A549 (cell line): ENCODE measurements around the gene CALM1. TPM values are rescaled to one million over a fixed set of nuclear protein-coding genes. Genes with fewer than 3 reads are reported as not detected.

Experiments used
- ATAC-seq, 2 experiments: fragments of 200-7000 bp in 1 of 2; fragments of >200 bp in 1 of 2; cut with Nextera tagmentation in 1 of 2; cut with Tn5 transposase in 1 of 2; 3 replicates each; pipeline versions ENCODE4 v1.8.0 to v1.9.1; 2018 to 2020; ENCODE audit warnings: mild to moderate bottlenecking in 1 of 2, moderate library complexity in 1 of 2
- CTCF ChIA-PET: fragments of 300-600 bp; sonication (Branson Sonifier 250); formaldehyde crosslinking; extraction: SDS; loops from one replicate; lab custom pipeline; 2021; ENCODE audit warnings: antibody characterized with exemption, inconsistent platforms; lab: Yijun Ruan, JAX
- POLR2A ChIA-PET: fragments of 350-600 bp; formaldehyde crosslinking; extraction: SDS; loops from one replicate; lab custom pipeline; 2021; ENCODE audit warnings: antibody characterized with exemption, inconsistent platforms; lab: Yijun Ruan, JAX
- DNase-seq, 2 experiments: peaks; one replicate each; pipeline versions ENCODE4 v3.0.0 to v3.0.0-alpha.2; 2011 to 2016; ENCODE audit warnings: low read depth in 1 of 2, low spot score in 1 of 2
- FAIRE-seq: peaks from 2 replicates; lab custom pipeline; 2011; peaks lifted over from hg19 to GRCh38; lab: Jason Lieb, UNC
- H3K27ac ChIP-seq, 2 experiments: fragments of >200 bp; sonication (Bioruptor Twin); formaldehyde crosslinking; 3 replicates each; pipeline ENCODE4 v1.5.1; 2016 to 2017
- H3K4me1 ChIP-seq: fragments of >200 bp; sonication (Bioruptor Twin); formaldehyde crosslinking; 3 replicates; pipeline ENCODE4 v1.6.1; 2016
- H3K4me2 ChIP-seq: fragments of >200 bp; sonication (Bioruptor Twin); formaldehyde crosslinking; 3 replicates; pipeline ENCODE4 v1.6.1; 2016
- H3K4me3 ChIP-seq: fragments of >200 bp; sonication (Bioruptor Twin); formaldehyde crosslinking; 3 replicates; pipeline ENCODE4 v1.5.1; 2016
- H3K9me3 ChIP-seq: fragments of >200 bp; sonication (Bioruptor Twin); formaldehyde crosslinking; 3 replicates; pipeline ENCODE4 v1.6.1; 2016
- ATOH8 ChIP-seq: fragments of 250-450 bp; sonication (Bioruptor Pico); IDR thresholded peaks from 2 replicates; pipeline ENCODE4 v1.5.0; 2020; ENCODE audit warnings: low read depth, mild to moderate bottlenecking, moderate library complexity
- BCL3 ChIP-seq: fragments of >200 bp; sonication (Bioruptor Twin); formaldehyde crosslinking; IDR thresholded peaks from 3 replicates; pipeline ENCODE4 v1.6.1; 2016
- BHLHE40 ChIP-seq: IDR thresholded peaks from 2 replicates; pipeline ENCODE4 v1.6.1; 2012; ENCODE audit warnings: low read depth, low read length, inconsistent platforms
- CBX2 ChIP-seq: fragments of 200-600 bp; sonication (generic); IDR thresholded peaks from 2 replicates; pipeline ENCODE4 v1.6.1; 2016; ENCODE audit warnings: low read depth, mild to moderate bottlenecking, borderline replicate concordance
- CHD4 ChIP-seq: fragments of 200-600 bp; sonication (generic); IDR thresholded peaks from 2 replicates; pipeline ENCODE4 v1.6.1; 2016; ENCODE audit warnings: antibody characterized with exemption, mild to moderate bottlenecking, borderline replicate concordance
- CTCF ChIP-seq: fragments of >200 bp; sonication (Bioruptor Twin); formaldehyde crosslinking; IDR thresholded peaks from 3 replicates; pipeline ENCODE4 v1.5.1; 2016
- E2F6 ChIP-seq: IDR thresholded peaks from 2 replicates; pipeline ENCODE4 v1.6.1; 2012; ENCODE audit warnings: low read depth, borderline replicate concordance
- EHF ChIP-seq: fragments of 250-450 bp; sonication (Bioruptor Pico); IDR thresholded peaks from 2 replicates; pipeline ENCODE4 v1.5.0; 2020; ENCODE audit warnings: mild to moderate bottlenecking
- HEYL ChIP-seq: fragments of 250-450 bp; sonication (Bioruptor Pico); IDR thresholded peaks from 2 replicates; pipeline ENCODE4 v1.8.0; 2021; ENCODE audit warnings: mild to moderate bottlenecking, moderate library complexity
- HMGXB4 ChIP-seq: fragments of 250-450 bp; sonication (Bioruptor Pico); IDR thresholded peaks from 2 replicates; pipeline ENCODE4 v1.5.0; 2021; ENCODE audit warnings: mild to moderate bottlenecking, moderate library complexity, borderline replicate concordance
- HOXA7 ChIP-seq: fragments of 250-450 bp; sonication (Bioruptor Pico); IDR thresholded peaks from 2 replicates; pipeline ENCODE4 v1.5.0; 2020; ENCODE audit warnings: mild to moderate bottlenecking, moderate library complexity
- HOXB5 ChIP-seq: fragments of 250-450 bp; sonication (Bioruptor Pico); IDR thresholded peaks from 2 replicates; pipeline ENCODE4 v1.5.0; 2020; ENCODE audit warnings: mild to moderate bottlenecking, moderate library complexity
- JUNB ChIP-seq: fragments of >200 bp; sonication (Bioruptor Twin); formaldehyde crosslinking; IDR thresholded peaks from 2 replicates; pipeline ENCODE4 v1.6.1; 2016
- MAFK ChIP-seq: fragments of 450-650 bp; IDR thresholded peaks from 2 replicates; pipeline ENCODE4 v1.6.1; 2014; ENCODE audit not compliant: partially characterized antibody
- NFE2L2 ChIP-seq: fragments of 150-350 bp; conservative IDR thresholded peaks from 2 replicates; pipeline ENCODE4 v1.6.1; 2014; ENCODE audit warnings: low read length
- PBX3 ChIP-seq: IDR thresholded peaks from 2 replicates; pipeline ENCODE4 v1.6.1; 2012
- RAD21 ChIP-seq, 2 experiments: fragments of >200 bp in 1 of 2; sonication (Bioruptor Twin) in 1 of 2; formaldehyde crosslinking in 1 of 2; IDR thresholded peaks in 1 of 2; conservative IDR thresholded peaks in 1 of 2; 2 replicates in 1 of 2; 3 replicates in 1 of 2; pipeline ENCODE4 v1.6.1; 2012 to 2018; ENCODE audit warnings: inconsistent platforms in 1 of 2
- RFX5 ChIP-seq: fragments of 450-650 bp; IDR thresholded peaks from 2 replicates; pipeline ENCODE4 v1.7.1; 2014; ENCODE audit warnings: antibody characterized with exemption, mild to moderate bottlenecking, moderate library complexity
- RNF2 ChIP-seq: fragments of 200-600 bp; sonication (generic); IDR thresholded peaks from 2 replicates; pipeline ENCODE4 v1.6.1; 2016; ENCODE audit warnings: low read depth, mild to moderate bottlenecking, antibody characterized with exemption, moderate library complexity, borderline replicate concordance
- SMC3 ChIP-seq: fragments of >200 bp; sonication (Bioruptor Twin); formaldehyde crosslinking; IDR thresholded peaks from 3 replicates; pipeline ENCODE4 v1.6.1; 2018; ENCODE audit warnings: inconsistent platforms
- SREBF2 ChIP-seq: fragments of 450-650 bp; IDR thresholded peaks from 2 replicates; pipeline ENCODE4 v1.6.1; 2014; ENCODE audit warnings: mild to moderate bottlenecking, moderate library complexity
- TP53 ChIP-seq: fragments of 250-450 bp; sonication (Bioruptor Pico); IDR thresholded peaks from 2 replicates; pipeline ENCODE4 v1.5.0; 2021; ENCODE audit warnings: mild to moderate bottlenecking, moderate library complexity
- ZC3H11A ChIP-seq: fragments of 450-650 bp; IDR thresholded peaks from 2 replicates; pipeline ENCODE4 v1.6.1; 2014; ENCODE audit warnings: antibody characterized with exemption, mild to moderate bottlenecking
- ZFP36 ChIP-seq: fragments of 450-650 bp; IDR thresholded peaks from 2 replicates; pipeline ENCODE4 v1.6.1; 2014; ENCODE audit warnings: borderline replicate concordance; ENCODE audit not compliant: partially characterized antibody
- ZNF302 ChIP-seq: fragments of 250-450 bp; sonication (Bioruptor Pico); IDR thresholded peaks from 2 replicates; pipeline ENCODE4 v1.9.0; 2021; ENCODE audit warnings: inconsistent platforms, mild to moderate bottlenecking, moderate library complexity
- ZSCAN20 ChIP-seq: fragments of 250-450 bp; sonication (Bioruptor Pico); IDR thresholded peaks from 2 replicates; pipeline ENCODE4 v1.8.0; 2022; ENCODE audit warnings: mild to moderate bottlenecking, moderate library complexity
- WGBS: methylation state at CpG from one replicate; pipeline ENCODE4 v1.1.6; 2017; ENCODE audit errors: missing lambda C conversion rate; 5-methylcytosine and 5-hydroxymethylcytosine counted together
- polyA plus RNA-seq, 4 experiments: library from polyadenylated mRNA; depleted of rRNA in 3 of 4; stranded (reverse); fragments of >200 nt; fragmentation: RNase III in 1 of 4; extraction: RNeasy Plus Mini Kit Qiagen cat#74134 plus additional on column Dnase treatment in 1 of 4; gene quantifications; 2 replicates in 3 of 4; 3 replicates in 1 of 4; pipeline ENCODE4 v1.2.3, GENCODE V29; 2011 to 2017

CALM1 gene
- polyA plus RNA-seq, 2 of the 4 experiments (the other 2 are of a cell fraction) = 374 to 451 TPM

- ATAC-seq = no peak
- CTCF ChIA-PET = interaction anchor here (0.7 to 4.9 kb wide), 7 partner anchors 14 to 914 kb away, joined by 3 to 79 read pairs (median 4); no protein-coding TSS in a partner anchor
- WGBS = 88% methylated on average over 7 of the region's 7 CpGs
These were observed 5.2 kb downstream of the CALM1 start for GRCh38 chr14:90402016-90402415.

GRCh38 chr14:90403065-90403464 is 6.2 kb downstream of the CALM1 start:
- WGBS = 88% methylated on average over 2 of the region's 2 CpGs
- H3K4me1 ChIP-seq = peaks cover 35% of the 10 kb centered on the region
- H3K4me2 ChIP-seq = no peak overlapping the region
- no peak for FAIRE-seq
- DNase-seq = no peak
- no peaks in the 10 kb centered on the region for H3K9me3 ChIP-seq
- POLR2A ChIA-PET = no interaction called here
- no peak overlapping the region for H3K27ac ChIP-seq
- H3K4me3 ChIP-seq = no peak overlapping the region
- no peak for ATAC-seq
- CTCF ChIA-PET = interaction anchor here (1.0 to 4.9 kb wide), 3 partner anchors 16 to 295 kb away, joined by 3 to 79 read pairs (median 7); no protein-coding TSS in a partner anchor
- TF ChIP-seq HOXB5 (CRISPR knock-in tag) (no peak), NFE2L2 (no peak), JUNB (no peak), CHD4 (no peak), BCL3 (no peak), CBX2 (no peak), ZFP36 (no peak), HOXA7 (CRISPR knock-in tag) (no peak), TP53 (CRISPR knock-in tag) (no peak), RAD21 (conservative IDR thresholded peaks at IDR 0.05 in 1 of 2, IDR thresholded peaks at IDR 0.05 in 1 of 2) (no peak), E2F6 (no peak), ZNF302 (CRISPR knock-in tag) (no peak), SMC3 (no peak), HEYL (no peak)

More at GRCh38 chr14:90402016-90402415, 5.2 kb downstream of the CALM1 start:
- no peak overlapping the region for H3K4me2 ChIP-seq
- no peak overlapping the region for H3K27ac ChIP-seq
- POLR2A ChIA-PET = interaction anchor here (0.6 kb wide), 1 partner anchor 1129 kb away, joined by 6 read pairs; no protein-coding TSS in a partner anchor
- H3K4me3 ChIP-seq = no peak overlapping the region
- DNase-seq (no peak), FAIRE-seq (no peak)
- TF ChIP-seq HEYL (no peak), RFX5 (no peak), TP53 (CRISPR knock-in tag) (no peak), RAD21 (conservative IDR thresholded peaks at IDR 0.05 in 1 of 2, IDR thresholded peaks at IDR 0.05 in 1 of 2) (no peak), CHD4 (no peak), HMGXB4 (CRISPR knock-in tag) (no peak), SREBF2 (no peak), ZC3H11A (no peak), RNF2 (no peak), ZNF302 (CRISPR knock-in tag) (no peak), BHLHE40 (no peak), MAFK (no peak), ZSCAN20 (CRISPR knock-in tag) (no peak), ATOH8 (CRISPR knock-in tag) (no peak), EHF (CRISPR knock-in tag) (no peak), PBX3 (no peak), CTCF (no peak)
- H3K9me3 ChIP-seq = no peaks in the 10 kb centered on the region
- H3K4me1 ChIP-seq = peaks cover 35% of the 10 kb centered on the region
